ENCODE results near the gene TUBA4B.

The TUBA4B gene

DNA sequence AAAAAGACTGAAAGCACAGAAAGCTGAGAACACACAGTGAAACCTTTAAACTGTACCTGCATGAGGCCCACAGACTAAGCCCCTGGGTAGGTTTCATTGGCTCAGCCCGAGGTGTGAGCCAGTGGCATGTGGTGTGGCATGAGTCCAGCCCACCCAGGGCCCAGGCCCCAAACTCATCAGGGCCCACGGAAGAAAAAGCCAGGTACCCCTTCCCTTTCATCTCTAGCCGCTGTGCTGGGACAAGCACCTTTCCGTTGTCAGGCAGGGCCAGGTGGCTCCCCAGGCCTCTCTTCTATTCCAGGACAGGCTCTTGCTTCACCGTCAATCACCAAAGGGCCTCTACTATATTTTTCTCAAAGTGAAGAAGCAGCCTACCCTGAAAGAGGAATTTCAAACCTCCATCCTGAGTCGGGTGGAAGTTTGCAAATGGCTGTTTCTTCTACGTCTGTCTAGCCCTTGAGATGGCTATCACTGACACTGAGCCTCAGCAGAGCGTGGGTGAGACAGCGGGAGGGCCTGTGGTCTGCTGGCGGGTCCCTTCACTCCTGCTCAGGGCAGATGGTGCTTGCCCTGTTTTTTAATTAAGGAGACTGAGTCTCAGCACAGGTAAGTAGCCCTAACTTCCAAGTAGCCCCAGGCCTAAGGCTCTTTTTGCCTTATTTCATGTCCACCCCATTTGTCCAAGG lies 34.7 kb downstream of the TUBA4B start:
- no peak overlapping the region for H3K27ac ChIP-seq
- no peak for DNase-seq (ENCODE audit: low read depth, low spot score)

DNA sequence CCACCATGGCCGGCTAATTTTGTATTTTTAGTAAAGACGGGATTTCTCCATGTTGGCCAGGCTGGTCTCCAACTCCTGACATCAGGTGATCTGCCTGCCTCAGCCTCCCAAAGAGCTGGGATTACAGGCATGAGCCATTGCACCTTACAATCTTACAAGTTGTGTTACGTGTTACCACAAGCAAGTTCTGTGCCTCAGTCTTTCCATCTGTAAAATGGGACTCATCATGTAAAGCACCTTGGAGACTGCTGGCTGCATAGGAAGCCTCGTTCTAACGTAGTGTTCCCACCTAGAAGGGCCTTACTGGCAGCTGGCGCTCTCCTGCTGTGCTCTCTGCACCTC lies 36.1 kb downstream of the TUBA4B start:
- H3K27ac ChIP-seq = no peak overlapping the region
- DNase-seq (ENCODE audit: low read depth, low spot score) = no peak

DNA sequence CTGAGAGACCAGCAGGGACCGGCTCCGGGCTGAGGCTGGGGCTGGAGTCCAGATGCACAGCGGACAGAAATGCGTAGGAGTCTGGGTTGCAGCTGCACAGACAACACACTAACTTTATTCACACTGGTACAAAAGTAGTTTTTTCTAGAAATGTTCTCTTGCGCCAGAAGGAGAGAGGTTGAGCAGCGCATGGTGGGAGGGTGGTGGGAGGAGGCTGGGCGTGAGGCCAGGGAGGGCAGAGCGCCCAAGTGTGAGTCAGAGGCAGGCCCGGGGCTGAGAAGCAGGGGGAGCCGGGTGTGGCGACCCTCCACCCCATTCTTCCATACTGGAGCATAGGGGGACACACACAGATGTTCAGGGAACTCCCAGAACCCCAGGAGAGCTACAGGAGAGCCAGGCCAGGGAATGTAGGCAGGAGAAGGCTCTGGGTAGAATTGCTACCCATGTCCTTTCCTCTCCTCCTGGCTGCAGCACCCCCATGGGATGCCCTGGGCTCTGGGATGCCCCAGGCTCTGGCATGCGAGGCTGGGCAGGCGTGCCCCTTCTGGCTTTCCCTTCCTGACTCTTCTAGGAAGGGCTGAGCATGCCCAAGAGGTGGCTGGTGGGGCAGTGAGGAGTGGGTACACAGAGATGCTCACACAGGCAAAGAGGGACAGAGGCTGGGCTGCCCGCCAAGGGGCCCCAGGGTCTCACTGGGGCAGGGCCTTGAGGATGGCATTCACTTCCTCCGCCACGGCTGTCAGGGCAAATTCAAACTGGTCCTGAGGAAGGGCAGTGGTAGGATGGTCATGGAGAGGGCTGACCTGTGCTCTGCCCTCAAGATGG lies 36.7 kb downstream of the TUBA4B start:
- DNase-seq (ENCODE audit: low read depth, low spot score) = no peak
- no peak overlapping the region for H3K27ac ChIP-seq

DNA sequence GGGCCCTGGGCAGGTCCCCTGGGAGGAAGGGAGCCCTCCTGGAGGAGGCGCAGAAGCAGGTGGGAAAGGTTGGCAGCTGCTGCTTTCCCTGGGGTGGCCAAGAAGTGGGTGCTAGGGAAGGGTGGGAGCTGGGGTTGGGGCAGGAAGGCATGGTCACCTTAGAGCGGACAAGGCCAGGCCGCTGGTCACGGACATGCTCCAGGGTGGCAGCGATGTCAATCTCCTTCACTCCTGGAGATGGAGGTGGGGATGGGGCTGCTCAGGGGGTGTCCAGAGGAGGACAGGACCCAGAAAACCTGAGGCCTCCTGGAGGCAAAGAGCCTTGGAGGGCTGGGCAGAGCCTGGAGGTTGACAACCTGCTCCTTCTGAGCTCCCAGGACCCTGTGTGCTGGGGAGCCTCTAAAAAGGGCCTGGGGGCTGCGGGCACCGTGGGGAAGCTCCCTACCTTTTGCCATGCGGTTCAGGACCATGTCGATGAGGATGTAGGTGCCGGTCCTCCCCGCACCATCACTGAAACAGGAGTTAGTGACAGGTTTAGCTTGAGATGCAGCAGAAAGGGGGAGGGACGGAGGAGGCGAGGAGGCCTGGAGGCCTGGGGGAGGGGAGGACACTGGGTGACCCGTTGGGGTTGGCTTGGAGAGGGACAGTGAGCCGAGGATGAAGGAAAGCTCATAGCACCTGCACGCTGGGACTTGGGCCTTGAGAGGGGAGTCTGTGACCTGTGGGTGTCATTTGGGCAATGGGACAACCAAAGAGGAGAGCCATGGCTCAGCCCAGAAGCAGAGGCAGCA lies 37.5 kb downstream of the TUBA4B start:
- no peak for DNase-seq (ENCODE audit: low read depth, low spot score)
- no peak overlapping the region for H3K27ac ChIP-seq

DNA sequence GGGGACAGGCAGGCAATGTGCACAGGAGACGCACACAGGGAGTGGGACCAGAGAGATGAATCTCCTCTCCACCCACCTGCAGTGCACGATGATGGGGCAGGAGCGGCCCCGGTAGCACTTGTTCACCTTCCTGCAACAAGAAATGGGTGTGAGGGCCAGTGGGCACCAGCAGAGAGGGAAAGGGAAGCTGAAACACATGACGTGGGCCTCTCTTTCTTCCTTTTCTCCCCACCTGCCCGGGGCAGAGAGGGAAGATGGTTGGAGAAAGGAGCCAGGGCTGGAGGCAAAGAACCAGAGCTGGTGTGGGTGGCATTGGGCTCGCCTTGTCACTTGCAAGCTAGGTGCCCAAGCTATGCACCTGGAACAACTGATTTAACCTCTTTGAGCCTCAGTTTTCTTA lies 38.4 kb downstream of the TUBA4B start:
- no peak for DNase-seq (ENCODE audit: low read depth, low spot score)
- no peak overlapping the region for H3K27ac ChIP-seq

DNA sequence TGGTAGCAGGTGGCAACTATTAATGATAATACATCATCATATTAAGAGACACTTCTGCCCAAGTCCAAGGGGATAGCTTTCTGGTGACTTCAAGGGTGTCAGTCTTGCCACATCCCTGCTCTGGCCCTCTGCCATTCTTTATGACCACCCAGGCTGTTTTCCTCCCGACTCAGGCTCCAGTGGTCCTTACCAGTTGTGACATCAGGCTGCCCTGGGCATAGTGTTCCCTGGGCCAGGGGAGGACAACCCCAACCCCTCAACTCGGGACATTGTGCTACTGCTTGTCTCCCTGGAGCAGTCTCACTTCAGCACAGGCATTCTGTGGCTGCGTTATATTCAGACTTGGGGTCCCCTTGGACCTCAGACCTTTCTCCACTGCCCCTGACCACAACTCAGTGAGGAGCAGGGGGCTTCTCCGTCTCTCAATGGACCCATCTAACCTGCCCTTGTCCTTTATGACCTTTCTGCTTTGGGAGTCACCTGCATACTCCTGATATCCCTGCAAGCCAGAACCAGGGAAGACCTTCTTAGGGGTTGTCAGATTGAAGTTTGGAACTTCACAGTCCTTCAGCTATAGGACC lies 39.0 kb downstream of the TUBA4B start:
- no peak for DNase-seq (ENCODE audit: low read depth, low spot score)

DNA sequence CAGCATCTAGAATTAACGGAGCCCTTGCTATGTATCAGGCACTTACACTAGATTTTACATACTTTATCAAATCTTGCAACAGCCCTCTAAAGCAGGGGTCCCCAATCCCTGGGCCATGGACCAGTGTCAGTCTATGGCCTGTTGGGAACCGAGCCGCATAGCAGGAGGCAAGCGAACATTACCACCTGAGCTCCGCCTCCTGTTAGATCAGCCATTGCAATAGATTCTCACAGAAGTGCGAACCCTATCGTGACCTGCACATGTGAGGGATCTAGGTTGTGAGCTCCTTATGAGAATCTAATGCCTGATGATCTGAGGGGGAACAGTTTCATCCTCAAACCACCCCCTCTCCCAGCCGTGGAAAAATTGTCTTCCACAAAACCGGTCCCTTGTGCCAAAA lies 39.6 kb downstream of the TUBA4B start:
- no peak overlapping the region for H3K27ac ChIP-seq
- no peak for DNase-seq (ENCODE audit: low read depth, low spot score)

More for the DNA sequence above, 39.0 kb downstream of the TUBA4B start:
- no peak overlapping the region for H3K27ac ChIP-seq

DNA sequence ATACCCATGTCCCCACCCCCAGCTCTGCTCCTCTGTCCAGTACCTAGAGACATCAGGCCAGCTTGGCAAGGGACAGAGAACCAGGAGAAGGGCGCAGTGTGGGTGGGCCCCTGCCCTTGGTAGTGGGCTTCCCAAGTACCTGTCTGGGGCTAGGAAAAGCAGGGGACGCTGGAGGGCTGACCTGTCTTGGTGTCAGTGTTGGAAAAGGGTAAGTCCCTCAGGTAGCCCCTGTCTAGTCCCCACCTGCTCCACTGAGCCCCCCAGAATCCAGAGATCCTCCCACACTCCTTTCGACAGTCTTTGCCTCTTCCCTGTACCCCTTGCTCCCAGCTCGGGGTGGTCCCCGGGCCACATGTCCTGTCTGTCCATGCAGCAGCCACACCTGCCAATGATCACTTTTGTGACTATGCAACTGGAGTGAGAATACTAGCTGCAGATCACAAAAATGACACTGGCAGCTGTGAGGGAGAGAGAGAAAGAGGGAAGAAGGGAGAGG lies 40.7 kb downstream of the TUBA4B start:
- no peak for DNase-seq (ENCODE audit: low read depth, low spot score)
- no peak overlapping the region for H3K27ac ChIP-seq

DNA sequence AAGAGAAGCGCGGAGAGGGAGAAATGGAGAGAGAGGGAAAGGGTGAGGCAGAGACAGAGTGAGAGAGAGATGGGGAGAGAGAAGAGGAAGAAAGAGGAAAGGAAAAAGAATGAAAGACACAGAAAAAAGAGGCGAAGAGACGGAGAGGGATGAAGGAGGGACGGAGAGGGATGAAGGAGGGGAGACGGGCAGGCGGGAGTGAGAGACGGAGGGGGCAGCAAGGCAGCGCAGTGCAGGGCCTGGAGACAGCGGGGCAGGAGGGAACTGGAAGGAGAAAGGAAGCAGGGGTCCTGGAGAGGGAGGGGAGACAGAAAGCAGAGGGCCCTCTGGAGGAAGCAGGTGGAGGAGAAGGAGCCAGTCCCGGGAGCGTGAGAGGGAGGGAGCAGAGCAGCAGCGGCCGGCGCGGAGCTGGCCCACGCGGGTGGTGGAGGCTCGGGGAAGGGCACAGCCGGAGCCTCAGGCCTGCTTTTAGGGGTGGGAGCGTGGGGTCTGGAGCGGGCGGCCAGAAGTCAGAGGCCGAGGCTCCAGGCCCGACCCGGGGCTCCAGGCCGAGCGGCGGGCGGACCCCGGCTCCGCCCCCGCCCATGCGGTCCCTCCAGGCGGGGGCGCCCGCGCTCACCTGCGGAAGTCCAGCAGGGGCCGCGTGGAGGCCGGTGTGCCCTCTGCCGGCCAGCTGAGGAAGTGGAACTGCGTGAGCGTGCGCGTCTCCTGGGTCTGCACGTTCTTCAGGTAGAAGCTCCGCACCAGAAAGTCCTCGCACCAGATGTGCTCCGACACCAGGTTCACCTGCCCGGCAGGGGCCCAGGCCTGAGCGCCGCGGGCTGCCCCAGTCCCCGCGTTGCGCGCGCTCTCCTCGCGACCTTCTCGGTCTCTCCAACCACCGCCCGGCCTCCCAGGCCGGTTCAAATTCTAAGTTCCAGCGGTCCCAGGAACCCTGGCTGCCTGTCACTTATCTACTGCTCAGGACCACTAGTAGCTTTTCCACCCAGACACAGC lies 41.6 kb downstream of the TUBA4B start:
- no peak for DNase-seq (ENCODE audit: low read depth, low spot score)
- no peak overlapping the region for H3K27ac ChIP-seq

DNA sequence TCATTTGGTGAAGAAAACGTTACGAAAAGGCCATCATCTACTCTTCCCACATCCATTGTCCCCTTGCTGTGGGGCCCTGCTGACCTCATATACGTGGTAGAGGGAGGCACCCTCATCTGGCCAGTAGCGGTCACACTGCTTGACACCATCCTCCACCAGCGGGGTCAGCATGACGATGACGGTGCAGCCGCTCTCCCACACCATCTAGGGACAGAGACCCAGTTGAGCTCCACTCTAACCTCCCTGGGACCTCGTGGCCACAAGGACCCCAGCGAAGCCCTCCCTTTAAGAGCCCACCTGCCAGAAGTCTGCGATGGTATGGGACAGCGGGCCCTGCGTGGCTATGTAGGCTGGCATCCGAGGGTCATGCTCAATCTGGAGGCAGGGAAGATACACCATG lies 43.1 kb downstream of the TUBA4B start:
- H3K27ac ChIP-seq = no peak overlapping the region
- no peak for DNase-seq (ENCODE audit: low read depth, low spot score)

DNA sequence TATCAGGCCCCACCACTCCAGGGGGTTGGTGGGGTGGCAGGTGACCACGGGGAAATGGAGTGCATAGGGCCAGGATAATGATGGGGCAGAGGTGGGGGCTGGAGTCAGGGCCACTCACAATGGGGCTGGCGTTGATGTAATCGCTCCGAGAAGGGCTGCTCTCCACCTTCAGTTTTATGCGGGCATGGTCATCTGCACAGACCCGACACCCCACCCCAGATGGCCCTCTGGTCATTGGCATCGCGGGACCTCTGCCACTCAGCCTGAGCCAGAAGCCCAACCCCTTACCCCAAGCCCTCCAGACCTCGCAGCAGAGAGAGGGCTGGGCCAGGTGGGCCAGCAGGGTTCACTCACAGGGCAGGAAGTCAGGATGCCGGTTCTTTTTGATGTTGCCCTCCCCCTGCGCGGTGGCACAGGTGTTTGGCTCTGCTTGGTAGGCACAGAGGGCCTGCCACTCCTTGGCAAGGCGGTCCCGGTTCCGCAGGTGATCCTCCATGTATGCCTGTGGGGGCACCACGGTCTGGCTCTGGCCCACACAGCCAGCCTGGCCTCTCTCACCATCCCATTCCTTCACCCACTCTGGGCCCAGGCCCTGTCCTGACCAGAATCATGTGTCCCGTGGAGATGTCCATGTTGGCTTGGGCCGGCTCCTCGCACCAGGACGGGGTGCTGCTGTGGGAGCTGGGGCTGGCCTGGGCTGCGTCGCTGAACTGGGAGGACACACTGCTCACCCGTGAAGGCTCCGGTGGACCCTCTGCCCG lies 43.8 kb downstream of the TUBA4B start:
- no peak for DNase-seq (ENCODE audit: low read depth, low spot score)
- H3K27ac ChIP-seq = no peak overlapping the region

DNA sequence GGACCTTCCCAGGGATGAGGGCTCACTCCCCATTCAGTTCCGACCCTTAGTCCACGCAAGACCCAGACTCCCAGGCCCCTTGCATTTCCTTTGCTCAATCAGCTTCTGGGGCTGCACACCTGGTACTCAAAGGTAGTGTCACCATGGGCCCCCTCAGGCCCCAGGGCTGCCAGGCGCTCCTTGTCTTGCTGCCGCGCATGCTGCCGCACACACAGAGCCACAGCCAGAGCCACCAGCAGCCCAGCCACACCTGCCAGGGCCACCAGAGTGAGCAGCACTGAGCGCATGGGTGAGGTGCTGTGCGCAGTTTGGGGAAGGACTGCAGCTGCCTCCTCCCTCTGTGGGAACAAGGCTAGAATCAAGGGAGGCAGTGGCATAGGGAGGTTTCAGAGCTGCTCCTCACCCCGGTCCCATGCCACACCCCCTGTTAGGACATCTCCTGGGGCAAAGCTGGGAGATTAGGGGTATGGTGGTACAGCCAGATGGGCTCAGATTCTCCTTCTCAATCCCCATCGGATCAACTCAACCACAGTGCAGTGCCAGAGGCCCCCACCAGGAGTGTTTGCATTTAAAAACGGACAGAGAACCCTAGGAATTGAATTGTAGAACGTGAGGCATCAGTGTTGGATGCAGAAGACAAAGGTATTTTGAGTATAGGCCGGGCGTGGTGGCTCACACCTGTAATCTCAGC lies 44.9 kb downstream of the TUBA4B start:
- DNase-seq (ENCODE audit: low read depth, low spot score) = no peak
- no peak overlapping the region for H3K27ac ChIP-seq

DNA sequence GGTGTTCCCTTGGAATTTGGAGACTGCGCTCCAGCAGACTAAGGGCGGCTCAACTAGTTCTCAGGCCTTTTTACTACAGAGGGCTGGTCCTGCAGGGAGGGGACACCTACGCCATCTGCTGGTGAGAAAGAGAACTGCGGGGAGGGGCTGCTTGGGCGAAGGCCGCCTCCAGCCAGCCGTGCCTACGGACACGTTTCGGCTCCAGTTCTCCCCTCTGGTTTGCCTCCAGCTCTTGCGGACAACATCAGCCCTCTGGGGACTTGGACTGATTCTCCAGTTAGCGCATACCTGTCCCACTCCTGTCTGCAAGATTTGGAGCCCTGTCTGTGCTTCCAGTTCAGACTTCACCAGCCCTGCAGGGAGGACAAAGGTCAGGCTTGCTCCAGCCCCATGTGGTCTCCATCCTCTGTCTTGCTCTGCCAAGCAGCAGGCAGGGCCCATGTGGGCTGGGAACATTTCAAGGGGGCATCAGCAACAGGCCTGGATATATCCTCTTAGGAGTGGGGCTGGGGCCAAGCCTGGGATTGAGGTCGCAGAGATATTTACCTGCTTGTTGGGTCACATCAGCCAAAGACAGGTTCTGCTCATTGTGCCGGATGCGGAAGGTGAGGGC lies 45.8 kb downstream of the TUBA4B start:
- no peak overlapping the region for H3K27ac ChIP-seq
- DNase-seq (ENCODE audit: low read depth, low spot score) = no peak

DNA sequence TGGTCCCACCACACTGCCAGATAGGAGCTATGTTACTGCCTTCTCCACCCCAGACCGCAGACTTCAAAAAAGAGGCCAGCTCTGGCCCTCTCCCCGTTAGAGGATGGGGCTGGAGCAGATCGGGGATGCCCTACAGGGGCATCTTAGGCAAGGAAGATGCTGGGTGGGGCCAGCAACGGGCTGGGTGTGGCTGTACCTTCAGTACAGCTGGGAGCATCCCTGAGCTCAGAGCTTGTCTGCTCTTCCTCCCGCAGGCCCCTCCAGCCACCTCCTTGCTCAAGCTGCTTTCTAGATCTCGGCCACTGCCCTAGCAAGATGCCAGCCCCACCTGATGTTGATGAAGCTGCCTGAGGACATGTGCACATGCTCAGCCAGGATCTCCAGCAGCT lies 46.3 kb downstream of the TUBA4B start:
- no peak for DNase-seq (ENCODE audit: low read depth, low spot score)
- no peak overlapping the region for H3K27ac ChIP-seq

DNA sequence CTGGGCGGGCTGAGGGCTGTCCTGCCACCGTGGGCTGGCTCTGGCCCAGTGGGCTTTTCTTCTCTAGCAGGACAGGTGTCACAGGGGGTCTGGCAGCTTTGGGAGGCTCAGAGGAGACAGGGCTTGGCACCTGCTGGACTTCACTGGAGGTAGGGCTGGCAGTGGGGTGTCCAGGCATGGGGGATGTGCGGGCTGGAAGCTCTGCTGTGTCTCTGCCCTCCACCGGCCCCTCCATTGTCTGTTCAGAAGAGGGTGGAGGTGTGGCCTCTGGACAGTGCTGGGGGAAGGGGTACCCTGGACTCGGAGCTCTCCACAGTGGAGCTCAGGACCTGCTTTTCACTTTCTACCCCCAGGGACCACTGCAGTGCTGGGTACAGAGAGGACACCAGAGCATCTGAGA lies 47.0 kb downstream of the TUBA4B start:
- no peak overlapping the region for H3K27ac ChIP-seq
- no peak for DNase-seq (ENCODE audit: low read depth, low spot score)

DNA sequence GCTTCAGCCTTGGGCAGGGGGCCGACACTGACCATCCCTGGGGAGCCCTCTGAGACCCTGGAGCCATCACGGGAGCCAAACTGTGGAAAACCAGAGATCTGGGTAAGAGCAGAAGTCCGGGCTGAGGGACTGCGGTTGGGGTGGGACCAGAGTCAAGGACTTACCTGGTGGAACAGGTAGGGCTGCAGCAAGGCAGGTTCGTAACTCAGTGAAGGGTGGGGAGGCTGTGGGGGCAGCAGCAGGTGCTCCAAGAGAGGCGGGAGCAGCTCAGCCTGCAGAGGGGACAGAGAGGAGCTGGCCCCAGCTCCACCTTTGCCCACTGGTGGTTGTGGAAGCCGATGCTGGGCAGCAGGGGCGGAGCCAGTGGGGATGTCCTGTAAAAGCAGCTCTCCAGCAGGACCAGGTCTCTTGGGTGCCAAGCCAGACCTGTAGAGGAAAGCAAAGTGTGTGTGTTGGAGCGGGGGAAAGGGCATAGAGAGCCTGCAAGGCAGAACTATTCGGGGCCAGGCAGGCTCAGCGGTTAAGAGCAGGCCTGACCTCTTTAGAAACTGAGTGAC lies 49.4 kb downstream of the TUBA4B start:
- DNase-seq (ENCODE audit: low read depth, low spot score) = no peak
- H3K27ac ChIP-seq = no peak overlapping the region

DNA sequence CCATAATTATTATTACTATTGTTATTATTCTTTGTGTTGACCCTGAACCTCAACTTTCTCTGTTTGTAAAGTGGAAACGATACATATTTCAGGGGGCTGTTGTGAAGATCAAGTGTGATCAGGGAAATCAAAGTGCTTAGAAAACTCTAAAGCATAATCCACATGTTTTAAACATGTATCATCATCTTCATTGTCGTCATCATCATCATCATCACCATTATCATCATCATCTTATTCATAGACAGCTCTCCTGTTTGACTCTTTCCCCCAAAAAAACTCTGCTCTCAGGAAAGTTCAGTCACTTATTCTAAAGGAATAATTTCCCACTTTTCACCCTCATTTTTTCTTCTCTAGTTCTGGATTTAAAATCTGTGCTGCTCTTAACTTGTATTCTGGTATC lies 51.2 kb downstream of the TUBA4B start:
- DNase-seq (ENCODE audit: low read depth, low spot score) = no peak
- no peak overlapping the region for H3K27ac ChIP-seq

DNA sequence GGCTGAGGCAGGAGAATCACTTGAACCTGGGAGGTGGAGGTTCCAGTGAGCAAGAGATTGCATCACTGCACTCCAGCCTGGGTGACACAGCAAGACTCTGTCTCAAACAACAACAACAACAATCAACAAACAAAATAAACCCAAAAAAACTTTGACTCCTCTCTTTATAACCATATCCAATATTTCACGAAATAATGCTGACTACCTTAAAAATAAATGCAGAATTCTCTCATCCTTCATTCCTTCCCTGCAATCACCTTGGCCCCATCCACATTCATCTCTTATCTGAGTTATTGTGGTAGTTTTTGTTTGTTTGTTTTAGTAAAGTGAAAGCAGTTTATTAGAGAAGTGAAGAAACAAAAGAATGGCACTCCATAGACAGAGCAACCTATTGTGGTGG lies 53.0 kb downstream of the TUBA4B start:
- no peak overlapping the region for H3K27ac ChIP-seq
- no peak for DNase-seq (ENCODE audit: low read depth, low spot score)
